Measurements from ENCODE around the gene IGF2.

IGF2 gene

GRCh38 chr11:2164081-2164480, 24.9 kb upstream of the IGF2 start:
- ChIA-PET CTCF (interaction anchor here (0.9 to 4.6 kb wide), 9 partner anchors 9 to 728 kb away, joined by 3 to 33 read pairs (median 6); no protein-coding TSS in a partner anchor), POLR2A (no interaction called here)
- H3K4me3 ChIP-seq (ENCODE audit: low read depth, low read length), result no peak overlapping the region
- TF ChIP-seq CTCF (IDR thresholded peaks at IDR 0.05; ENCODE audit: insufficient read depth, low read length, missing control alignments), result no peak
- DNase-seq (ENCODE audit: low read depth, low spot score), result no peak

- ChIA-PET CTCF (interaction anchor here (0.9 to 3.8 kb wide), 6 partner anchors 9 to 728 kb away, joined by 3 to 22 read pairs (median 4); no protein-coding TSS in a partner anchor), POLR2A (no interaction called here)
- TF ChIP-seq CTCF (IDR thresholded peaks at IDR 0.05; ENCODE audit: insufficient read depth, low read length, missing control alignments), result no peak
- no peak for DNase-seq (ENCODE audit: low read depth, low spot score)
- H3K4me3 ChIP-seq (ENCODE audit: low read depth, low read length), result no peak overlapping the region
These were observed 24.3 kb upstream of the IGF2 start for GRCh38 chr11:2163428-2163978.

- no peak for TF ChIP-seq CTCF (IDR thresholded peaks at IDR 0.05; ENCODE audit: insufficient read depth, low read length, missing control alignments)
- ChIA-PET POLR2A (no interaction called here), CTCF (interaction anchor here (4.1 to 14.9 kb wide), 2 partner anchors 11 to 510 kb away, joined by 33 to 230 read pairs; no protein-coding TSS in a partner anchor)
- DNase-seq (ENCODE audit: low read depth, low spot score), result no peak
- no peak within 1 kb of the TSS for H3K4me3 ChIP-seq (ENCODE audit: low read depth, low read length)
These were observed 21.6 kb upstream of the IGF2 start, which contains the start of gene INS for GRCh38 chr11:2160736-2161259. TSS of gene INS (minus strand) at chr11:2161209. CDS start at chr11:2160971, 238 bp downstream.

- no peak for TF ChIP-seq CTCF (IDR thresholded peaks at IDR 0.05; ENCODE audit: insufficient read depth, low read length, missing control alignments)
- DNase-seq (ENCODE audit: low read depth, low spot score), result no peak
- ChIA-PET CTCF (interaction anchor here (0.9 to 15.8 kb wide), 6 partner anchors 10 to 509 kb away, joined by 3 to 1226 read pairs (median 45); no protein-coding TSS in a partner anchor), POLR2A (no interaction called here)
- no peak overlapping the region for H3K4me3 ChIP-seq (ENCODE audit: low read depth, low read length)
These were observed 20.6 kb upstream of the IGF2 start for GRCh38 chr11:2159536-2160413.

GRCh38 chr11:2158966-2159365, 19.8 kb upstream of the IGF2 start:
- TF ChIP-seq CTCF (IDR thresholded peaks at IDR 0.05; ENCODE audit: insufficient read depth, low read length, missing control alignments), result no peak
- H3K4me3 ChIP-seq (ENCODE audit: low read depth, low read length), result no peak overlapping the region
- ChIA-PET CTCF (interaction anchor here (0.8 to 15.8 kb wide), 9 partner anchors 9 to 508 kb away, joined by 3 to 1226 read pairs (median 33); partner anchors contain the start of gene SYT8), POLR2A (no interaction called here)
- no peak for DNase-seq (ENCODE audit: low read depth, low spot score)

- DNase-seq (ENCODE audit: low read depth, low spot score), result no peak
- POLR2A ChIA-PET, result no interaction called here
- TF ChIP-seq CTCF (IDR thresholded peaks at IDR 0.05; ENCODE audit: insufficient read depth, low read length, missing control alignments), result no peak
- no peak overlapping the region for H3K4me3 ChIP-seq (ENCODE audit: low read depth, low read length)
- CTCF ChIA-PET, result interaction anchor here (0.8 to 15.8 kb wide), 8 partner anchors 8 to 508 kb away, joined by 3 to 1226 read pairs (median 36); partner anchors contain the start of gene SYT8
These were observed 19.1 kb upstream of the IGF2 start for GRCh38 chr11:2158296-2158737.

Measured in AG04449 (cell line).